Measurements from ENCODE around the gene SNX17.

DNA sequence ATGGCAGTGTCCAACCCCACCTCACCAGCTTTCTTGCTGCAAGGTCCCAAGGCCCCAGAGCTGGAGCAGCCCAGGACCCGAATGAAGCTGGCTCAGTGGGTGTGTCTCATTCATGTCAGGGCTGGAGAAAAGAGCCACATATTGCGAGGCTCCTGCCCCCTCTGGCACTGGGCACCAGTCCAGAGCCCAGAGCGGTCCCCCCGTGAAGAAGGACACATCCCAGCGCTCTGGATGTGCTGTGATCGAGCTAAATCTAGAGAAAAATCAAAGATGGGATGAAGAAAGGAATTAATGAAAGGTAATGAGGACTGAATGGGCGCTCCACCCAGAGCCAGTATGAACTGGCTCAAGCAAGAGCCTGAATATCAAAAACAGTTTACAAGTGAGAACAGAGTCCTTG lies 34.2 kb upstream of the SNX17 start:
- TF ChIP-seq POLR2A (IDR thresholded peaks at IDR 0.05; ENCODE audit: low read depth, low read length) = no peak
- TF ChIP-seq, protein P1, sequence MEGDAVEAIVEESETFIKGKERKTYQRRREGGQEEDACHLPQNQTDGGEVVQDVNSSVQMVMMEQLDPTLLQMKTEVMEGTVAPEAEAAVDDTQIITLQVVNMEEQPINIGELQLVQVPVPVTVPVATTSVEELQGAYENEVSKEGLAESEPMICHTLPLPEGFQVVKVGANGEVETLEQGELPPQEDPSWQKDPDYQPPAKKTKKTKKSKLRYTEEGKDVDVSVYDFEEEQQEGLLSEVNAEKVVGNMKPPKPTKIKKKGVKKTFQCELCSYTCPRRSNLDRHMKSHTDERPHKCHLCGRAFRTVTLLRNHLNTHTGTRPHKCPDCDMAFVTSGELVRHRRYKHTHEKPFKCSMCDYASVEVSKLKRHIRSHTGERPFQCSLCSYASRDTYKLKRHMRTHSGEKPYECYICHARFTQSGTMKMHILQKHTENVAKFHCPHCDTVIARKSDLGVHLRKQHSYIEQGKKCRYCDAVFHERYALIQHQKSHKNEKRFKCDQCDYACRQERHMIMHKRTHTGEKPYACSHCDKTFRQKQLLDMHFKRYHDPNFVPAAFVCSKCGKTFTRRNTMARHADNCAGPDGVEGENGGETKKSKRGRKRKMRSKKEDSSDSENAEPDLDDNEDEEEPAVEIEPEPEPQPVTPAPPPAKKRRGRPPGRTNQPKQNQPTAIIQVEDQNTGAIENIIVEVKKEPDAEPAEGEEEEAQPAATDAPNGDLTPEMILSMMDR (conservative IDR thresholded peaks at IDR 0.05; ENCODE audit: low read depth, low read length) = no peak
- TF ChIP-seq MAFK (IDR thresholded peaks at IDR 0.05; ENCODE audit: low read depth, low read length) = no peak
- no peak for TF ChIP-seq CEBPB (IDR thresholded peaks at IDR 0.05; ENCODE audit: low read depth, low read length)
- TF ChIP-seq MAZ (IDR thresholded peaks at IDR 0.05; ENCODE audit: borderline replicate concordance, low read depth, low read length) = no peak
- TF ChIP-seq NFE2L2 (IDR thresholded peaks at IDR 0.05; ENCODE audit: low read depth, low read length) = no peak
- TF ChIP-seq RAD21 (IDR thresholded peaks at IDR 0.05; ENCODE audit: low read length) = no peak
- no peak for TF ChIP-seq SMC3 (IDR thresholded peaks at IDR 0.05; ENCODE audit: low read depth, low read length)
- TF ChIP-seq, protein P2, sequence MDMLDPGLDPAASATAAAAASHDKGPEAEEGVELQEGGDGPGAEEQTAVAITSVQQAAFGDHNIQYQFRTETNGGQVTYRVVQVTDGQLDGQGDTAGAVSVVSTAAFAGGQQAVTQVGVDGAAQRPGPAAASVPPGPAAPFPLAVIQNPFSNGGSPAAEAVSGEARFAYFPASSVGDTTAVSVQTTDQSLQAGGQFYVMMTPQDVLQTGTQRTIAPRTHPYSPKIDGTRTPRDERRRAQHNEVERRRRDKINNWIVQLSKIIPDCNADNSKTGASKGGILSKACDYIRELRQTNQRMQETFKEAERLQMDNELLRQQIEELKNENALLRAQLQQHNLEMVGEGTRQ (IDR thresholded peaks at IDR 0.05; ENCODE audit: low read depth, low read length) = no peak
- TF ChIP-seq RFX5 (IDR thresholded peaks at IDR 0.05; ENCODE audit: low read depth, low read length) = no peak
- TF ChIP-seq MXI1 (IDR thresholded peaks at IDR 0.05; ENCODE audit: borderline replicate concordance, low read depth, low read length) = no peak
- no peak for TF ChIP-seq FOS (IDR thresholded peaks at IDR 0.05; ENCODE audit: low read depth, low read length)

Measured in IMR-90 (cell line).